ELR (cell line): ENCODE measurements around the gene HHIP.

ENCODE experiments used
- DNase-seq: peaks from one replicate; pipeline ENCODE4 v3.0.0-alpha.2; 2015; ENCODE audit warnings: low read depth

HHIP gene

GRCh38 chr4:144655491-144655890 lies 9.5 kb downstream of the HHIP start:
- DNase-seq, result peak; percentile 56

DNA sequence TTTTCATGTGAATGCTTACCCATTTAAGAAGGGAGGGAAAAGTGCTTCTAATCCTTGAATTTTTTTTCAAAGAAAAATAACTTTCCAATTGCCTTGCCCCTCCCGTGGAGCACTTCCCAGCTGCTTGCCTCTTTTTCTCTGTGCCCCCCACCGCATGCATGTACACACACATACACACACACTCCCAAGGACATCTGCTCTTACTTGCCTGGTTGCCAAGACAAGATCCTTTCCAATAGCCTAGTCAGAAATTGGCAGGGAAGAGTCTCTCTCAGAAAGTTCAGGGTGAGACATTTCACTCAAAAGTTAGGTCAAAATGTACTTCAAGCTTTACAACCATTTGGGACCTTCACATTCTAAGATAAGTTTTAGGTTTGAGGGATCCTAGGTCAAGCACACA lies 10.9 kb downstream of the HHIP start:
- no peak for DNase-seq

DNA sequence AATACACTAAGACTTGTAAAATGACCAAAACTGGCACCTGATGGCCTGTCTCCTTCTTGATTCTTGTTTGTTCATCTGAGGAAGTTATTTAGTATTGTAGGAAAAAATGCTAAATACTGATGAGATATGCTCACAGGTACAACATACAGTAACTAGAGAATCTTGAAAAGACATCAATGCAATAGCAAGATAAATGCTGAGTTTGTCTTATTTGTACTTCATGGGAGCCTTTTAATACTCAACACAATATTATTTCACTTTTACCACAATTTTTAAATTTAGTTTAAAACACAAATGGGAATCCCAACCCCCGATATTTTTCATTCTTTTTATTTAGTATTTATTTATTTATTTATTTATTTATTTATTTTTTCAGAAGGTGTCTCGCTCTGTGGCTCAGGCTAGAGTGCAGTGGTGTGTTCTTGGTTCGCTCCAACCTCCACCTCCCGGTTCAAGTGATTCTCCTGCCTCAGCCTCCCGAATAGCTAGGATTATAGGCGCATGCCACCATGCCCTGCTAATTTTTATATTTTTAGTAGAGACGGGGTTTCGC lies 12.1 kb downstream of the HHIP start:
- no peak for DNase-seq

DNA sequence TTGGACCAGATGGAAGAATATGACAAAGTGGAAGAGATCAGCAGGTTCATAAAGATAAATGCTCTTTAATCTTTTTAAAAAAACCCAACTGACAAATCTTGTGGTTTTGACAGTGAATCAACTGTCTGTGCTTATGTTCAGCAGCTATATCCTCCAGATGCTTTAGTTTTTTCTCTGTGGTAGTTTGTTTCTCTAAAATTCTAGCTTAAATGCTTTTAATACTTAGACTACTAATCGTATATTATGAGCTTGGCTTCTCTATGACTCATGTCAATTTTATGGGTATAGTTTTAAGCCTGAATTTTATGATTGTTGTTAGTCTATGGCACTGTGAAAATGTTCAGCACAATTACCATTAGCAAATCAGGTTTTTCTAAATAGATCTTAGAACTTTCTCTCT lies 12.9 kb downstream of the HHIP start:
- peak; percentile 55 for DNase-seq

DNA sequence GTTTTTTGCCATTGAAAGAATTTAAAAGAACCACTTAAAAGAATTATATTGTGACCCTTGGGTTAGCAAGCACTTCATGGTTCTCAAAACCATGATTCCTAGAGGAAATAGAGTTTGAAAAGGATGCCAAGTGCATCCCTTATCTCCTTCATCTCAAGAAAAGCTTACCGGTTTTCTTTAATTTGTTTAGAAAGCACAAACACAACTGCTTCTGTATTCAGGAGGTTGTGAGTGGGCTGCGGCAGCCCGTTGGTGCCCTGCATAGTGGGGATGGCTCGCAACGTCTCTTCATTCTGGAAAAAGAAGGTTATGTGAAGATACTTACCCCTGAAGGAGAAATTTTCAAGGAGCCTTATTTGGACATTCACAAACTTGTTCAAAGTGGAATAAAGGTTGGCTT lies 13.5 kb downstream of the HHIP start:
- DNase-seq, result no peak

- no peak for DNase-seq
Observed at GRCh38 chr4:144663834-144664475, 18.0 kb downstream of the HHIP start.

DNA sequence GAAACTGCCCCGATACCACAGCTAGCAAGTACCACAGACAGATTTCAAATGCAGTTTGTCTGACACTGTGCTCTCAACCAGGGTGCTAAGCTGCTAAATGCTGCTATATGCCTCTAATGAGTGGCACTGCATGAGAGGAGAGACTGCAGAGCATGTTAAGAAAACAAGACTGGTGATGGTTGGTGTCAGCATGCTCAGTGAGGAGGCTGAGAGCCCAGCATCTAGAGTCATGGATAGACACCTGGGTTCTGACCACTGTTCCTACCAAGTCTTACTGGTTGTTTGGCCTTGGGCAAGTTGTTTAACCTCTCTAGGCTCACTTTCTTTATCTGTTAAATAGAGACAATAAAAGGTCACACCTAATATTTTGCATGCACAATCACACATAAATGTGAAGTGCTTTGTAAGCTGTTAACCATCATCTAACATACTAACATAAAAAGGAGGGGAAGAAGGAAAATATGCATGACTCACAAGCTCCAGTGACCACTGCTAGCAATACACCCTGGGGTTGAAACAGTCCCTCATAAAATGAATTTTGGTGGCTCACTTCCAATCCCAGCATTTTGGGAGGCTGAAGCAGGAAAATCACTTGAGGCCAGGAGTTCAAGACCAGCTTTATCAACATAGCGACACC lies 20.7 kb downstream of the HHIP start:
- DNase-seq, result peak; percentile 73

GRCh38 chr4:144667500-144667899 lies 21.5 kb downstream of the HHIP start:
- peak; percentile 20 for DNase-seq

DNA sequence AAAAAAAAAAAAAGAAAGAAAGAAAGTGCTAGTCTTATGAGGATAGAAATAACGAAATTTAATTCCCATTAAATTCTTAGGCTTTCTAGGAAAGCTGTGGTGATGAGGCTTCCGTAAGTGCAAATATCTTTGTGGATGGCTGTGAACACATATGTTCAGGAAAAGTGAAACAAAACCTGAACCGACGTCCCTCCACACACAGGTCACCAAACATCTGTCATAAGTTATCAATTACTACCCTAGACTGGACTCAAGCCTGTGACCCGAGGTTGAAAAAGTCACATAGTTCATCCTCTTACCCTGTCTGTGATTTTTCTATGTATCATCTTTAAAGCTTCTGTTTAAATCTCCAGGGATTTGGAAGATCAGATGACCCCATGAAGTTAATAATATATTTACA lies 24.8 kb downstream of the HHIP start:
- no peak for DNase-seq

- DNase-seq, result no peak
Observed at GRCh38 chr4:144674711-144675110, 28.8 kb downstream of the HHIP start.

- DNase-seq, result no peak
Observed at GRCh38 chr4:144681806-144682205, 35.9 kb downstream of the HHIP start.

DNA sequence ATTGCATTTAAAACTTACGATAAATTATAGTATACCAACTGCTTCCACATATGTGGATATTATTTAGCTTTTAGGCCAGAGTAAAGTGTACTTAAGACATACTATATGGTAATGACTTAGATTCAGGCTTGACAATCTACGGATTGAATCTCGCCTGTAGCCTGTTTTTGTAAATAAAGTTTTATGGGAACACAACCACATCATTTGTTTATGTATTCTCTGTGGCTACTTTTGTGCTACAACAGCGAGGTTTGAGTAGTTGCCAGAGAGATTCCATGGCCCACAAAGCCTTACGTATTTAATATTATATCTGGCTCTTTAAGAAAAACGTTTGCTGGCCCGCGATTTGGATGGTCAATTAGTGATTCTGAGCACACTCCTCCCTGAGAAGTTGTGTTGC lies 37.6 kb downstream of the HHIP start:
- DNase-seq, result no peak

DNA sequence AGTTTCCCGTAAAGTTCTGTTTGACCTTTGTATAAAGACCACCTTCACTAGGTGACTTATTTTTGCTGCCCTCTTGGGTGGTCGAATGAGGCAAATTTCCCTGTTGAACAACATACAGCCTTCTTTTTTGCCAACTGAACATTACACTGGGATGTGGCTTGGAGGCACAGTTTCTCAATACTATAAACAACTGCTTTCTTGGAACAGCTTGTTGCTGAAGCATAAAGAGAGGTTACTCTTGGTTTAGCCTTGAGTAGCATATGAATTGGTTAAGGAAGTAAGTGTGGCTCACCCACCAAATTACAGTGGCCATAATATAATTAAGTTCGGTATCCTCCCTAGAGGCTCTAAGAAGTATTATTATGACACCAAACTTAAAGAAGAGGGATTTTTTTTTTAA lies 40.0 kb downstream of the HHIP start:
- DNase-seq, result no peak

GRCh38 chr4:144686921-144687320 lies 41.0 kb downstream of the HHIP start:
- no peak for DNase-seq

DNA sequence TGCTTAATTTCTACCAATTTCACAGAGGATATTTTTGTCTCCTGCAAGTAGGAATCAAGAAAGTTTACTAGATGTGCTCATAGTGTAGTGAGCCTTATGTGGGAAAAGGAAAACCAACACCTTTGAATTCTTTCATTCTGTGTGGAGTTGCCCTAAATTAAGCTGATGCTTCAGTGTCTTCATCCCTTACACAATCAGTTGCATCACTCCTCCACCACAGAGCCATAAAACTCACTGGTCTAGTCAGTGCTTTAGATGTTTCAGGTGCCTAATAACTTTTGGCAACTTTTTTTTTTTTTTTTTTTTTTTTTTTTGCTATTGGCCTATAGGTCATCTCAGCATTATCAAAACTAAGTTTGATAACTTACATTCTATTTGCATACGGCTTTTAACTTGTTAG lies 41.5 kb downstream of the HHIP start:
- no peak for DNase-seq

GRCh38 chr4:144688035-144688569 lies 42.1 kb downstream of the HHIP start:
- no peak for DNase-seq

DNA sequence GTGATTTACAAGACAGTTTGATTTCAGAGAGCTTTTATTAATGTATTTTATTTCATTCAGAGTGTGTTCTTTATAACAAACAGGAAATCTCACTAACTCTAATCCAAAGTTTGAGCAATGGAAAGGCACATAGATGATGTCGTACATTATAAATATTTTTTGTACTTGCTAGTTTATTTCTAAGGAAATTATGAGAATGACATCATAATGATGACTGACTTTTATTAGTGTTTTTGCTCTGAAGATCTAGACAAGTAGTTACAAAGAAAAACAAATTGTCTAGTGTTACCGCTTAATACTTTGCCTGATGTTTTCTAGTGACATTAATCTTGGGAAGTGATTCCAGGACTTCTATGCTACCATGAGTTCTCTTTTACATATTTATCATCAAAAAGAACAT lies 43.2 kb downstream of the HHIP start:
- DNase-seq, result no peak

DNA sequence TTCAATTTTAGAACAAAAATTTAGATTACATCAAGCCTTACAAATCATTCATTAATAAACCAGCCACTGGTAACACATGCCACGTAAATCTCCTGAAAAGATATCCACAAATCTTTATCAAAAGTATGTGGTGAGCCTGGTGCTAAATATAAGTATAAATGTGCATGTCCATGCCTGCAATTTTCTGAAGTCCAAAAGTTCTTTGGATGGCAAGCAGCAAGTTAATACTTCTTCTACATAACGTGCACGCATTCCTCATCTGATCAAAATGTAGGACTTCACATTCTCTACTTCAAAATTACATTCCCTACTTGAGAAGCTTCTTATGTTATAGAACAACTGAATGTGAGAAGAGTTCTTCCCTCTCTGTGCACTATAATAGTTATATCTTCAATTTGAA lies 49.8 kb downstream of the HHIP start:
- no peak for DNase-seq

- DNase-seq, result no peak
Observed at GRCh38 chr4:144696376-144696775, 50.4 kb downstream of the HHIP start.

GRCh38 chr4:144699565-144699964 lies 53.6 kb downstream of the HHIP start:
- DNase-seq, result peak; percentile 51

- DNase-seq, result no peak
Observed at GRCh38 chr4:144701683-144702233, 55.8 kb downstream of the HHIP start.

- DNase-seq, result no peak
Observed at GRCh38 chr4:144703494-144703893, 57.5 kb downstream of the HHIP start.
